Upper lobe of right lung (tissue), 1 donor: Measurements from ENCODE around the gene KITLG. TPM values are rescaled to one million over a fixed set of nuclear protein-coding genes. Genes with fewer than 3 reads are reported as not detected.

Experiments
- ATAC-seq: fragments of 200-7000 bp; cut with Tn5 transposase; one replicate; pipeline ENCODE4 v1.9.1; 2020; ENCODE audit warnings: mild to moderate bottlenecking, moderate library complexity
- DNase-seq: peaks from one replicate; pipeline ENCODE4 v3.0.0-alpha.2; 2020
- H3K27ac ChIP-seq: fragments of 200-600 bp; one replicate; pipeline ENCODE4 v1.8.0; 2022
- H3K27me3 ChIP-seq: fragments of 200-600 bp; one replicate; pipeline ENCODE4 v1.8.0; 2022; ENCODE audit warnings: mild to moderate bottlenecking
- H3K36me3 ChIP-seq: fragments of 200-600 bp; one replicate; pipeline ENCODE4 v1.8.0; 2022
- H3K4me1 ChIP-seq: fragments of 200-600 bp; one replicate; pipeline ENCODE4 v1.8.0; 2022
- H3K4me3 ChIP-seq: fragments of 200-600 bp; one replicate; pipeline ENCODE4 v1.8.0; 2022; ENCODE audit warnings: mild to moderate bottlenecking
- H3K9me3 ChIP-seq: fragments of 200-600 bp; one replicate; pipeline ENCODE4 v1.8.0; 2022
- CTCF ChIP-seq: fragments of 200-600 bp; IDR thresholded peaks from one replicate; pipeline ENCODE4 v1.8.0; 2022; ENCODE audit warnings: antibody characterized with exemption
- intact Hi-C: fragments of 100-400 bp; cut with DNase I; formaldehyde crosslinking; loops from one replicate; pipeline ENCODE4 v1.11.0; 2022
- total RNA-seq: library from RNA; stranded (reverse); fragmentation: NEBNext Ultra II Directional; extraction: Animal tissue kit (Norgen Biotek cat#: 25700); gene quantifications from one replicate; pipeline ENCODE4 v1.2.1, GENCODE V29; 2021
- donor health status: DM: no; HTN: yes; CAD: no; lungs with severe emphysema.

Gene KITLG
- total RNA-seq, 1 donor from 2014 or later, result 68.1 TPM

DNA sequence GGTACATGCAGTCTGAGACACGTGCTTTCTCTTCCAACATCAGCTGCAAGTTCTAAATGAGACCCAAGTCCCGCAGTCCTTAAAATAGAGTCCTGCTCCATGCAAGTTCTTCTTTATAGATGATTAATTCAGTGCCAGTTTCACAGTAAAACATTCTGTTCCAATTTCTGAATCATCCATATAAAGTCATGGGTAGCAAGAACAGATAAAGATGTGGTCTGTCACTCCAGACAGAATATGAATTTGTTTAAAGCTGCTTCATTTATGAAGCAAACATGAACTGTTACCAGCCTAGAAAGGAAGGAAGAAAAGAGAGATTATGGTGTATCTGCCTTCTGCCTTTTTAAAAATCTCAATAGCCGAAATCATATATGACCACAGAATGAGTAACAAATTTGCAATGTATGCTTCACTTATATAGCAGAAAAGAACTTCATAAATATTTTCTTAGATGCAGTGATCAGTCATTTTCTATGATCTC lies 83.3 kb downstream of the KITLG start:
- Histone ChIP-seq H3K9me3 (no peaks in the 10 kb centered on the region), H3K4me3 (no peak overlapping the region), H3K4me1 (no peaks in the 10 kb centered on the region), H3K27me3 (no peaks in the 10 kb centered on the region), H3K36me3 (peaks cover 25% of the 10 kb centered on the region), H3K27ac (no peak overlapping the region)
- ATAC-seq (no peak), DNase-seq (no peak)
- intact Hi-C loops, result no loop called here
- no peak for TF ChIP-seq CTCF

GRCh38 chr12:88496429-88496828 lies 83.8 kb downstream of the KITLG start:
- Histone ChIP-seq H3K27me3 (no peaks in the 10 kb centered on the region), H3K4me3 (no peak overlapping the region), H3K36me3 (peaks cover 25% of the 10 kb centered on the region), H3K27ac (no peak overlapping the region), H3K9me3 (no peaks in the 10 kb centered on the region), H3K4me1 (no peaks in the 10 kb centered on the region)
- ATAC-seq (no peak), DNase-seq (no peak)
- intact Hi-C loops, result no loop called here
- no peak for TF ChIP-seq CTCF

- TF ChIP-seq CTCF, result no peak
Measured at GRCh38 chr12:88495031-88495430, 85.2 kb downstream of the KITLG start.

GRCh38 chr12:88494520-88494919 lies 85.8 kb downstream of the KITLG start:
- TF ChIP-seq CTCF, result no peak
- ATAC-seq (no peak), DNase-seq (no peak)
- H3K27me3 ChIP-seq, result no peaks in the 10 kb centered on the region
- no peak overlapping the region for H3K27ac ChIP-seq
- intact Hi-C loops, result no loop called here
- no peak overlapping the region for H3K4me3 ChIP-seq
- peaks cover 21% of the 10 kb centered on the region for H3K36me3 ChIP-seq
- H3K4me1 ChIP-seq, result no peaks in the 10 kb centered on the region
- no peaks in the 10 kb centered on the region for H3K9me3 ChIP-seq

More at GRCh38 chr12:88495031-88495430, 85.2 kb downstream of the KITLG start:
- no peaks in the 10 kb centered on the region for H3K4me1 ChIP-seq
- intact Hi-C loops, result no loop called here
- DNase-seq (no peak), ATAC-seq (no peak)
- H3K4me3 ChIP-seq, result no peak overlapping the region
- H3K9me3 ChIP-seq, result no peaks in the 10 kb centered on the region
- H3K36me3 ChIP-seq, result peaks cover 23% of the 10 kb centered on the region
- H3K27me3 ChIP-seq, result no peaks in the 10 kb centered on the region
- H3K27ac ChIP-seq, result no peak overlapping the region

GRCh38 chr12:88493636-88494035 lies 86.6 kb downstream of the KITLG start:
- DNase-seq, result no peak
- no peak for TF ChIP-seq CTCF
- Histone ChIP-seq H3K4me3 (no peak overlapping the region), H3K36me3 (peaks cover 21% of the 10 kb centered on the region), H3K9me3 (no peaks in the 10 kb centered on the region), H3K27ac (no peak overlapping the region), H3K4me1 (no peaks in the 10 kb centered on the region), H3K27me3 (no peaks in the 10 kb centered on the region)
- no peak for ATAC-seq
- intact Hi-C loops, result no loop called here

DNA sequence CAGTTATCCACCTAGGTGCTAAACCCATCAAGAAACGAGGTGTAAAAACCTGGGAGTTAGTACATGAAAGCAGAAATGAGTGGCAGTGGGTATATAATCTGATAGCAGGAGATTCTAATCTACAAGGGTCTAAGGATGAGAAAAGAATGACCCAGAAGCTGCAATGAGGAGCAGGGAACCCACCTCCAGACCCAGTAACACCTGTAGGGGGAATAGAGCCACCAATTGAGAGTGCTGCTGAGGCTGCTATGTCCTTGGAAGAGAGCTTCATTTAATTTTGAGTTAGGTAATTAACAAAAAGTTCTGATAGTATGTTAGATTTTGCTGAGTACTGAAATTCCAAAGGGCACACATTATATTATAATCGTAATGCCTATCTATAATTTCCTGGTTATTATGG lies 89.8 kb downstream of the KITLG start:
- Histone ChIP-seq H3K27me3 (no peaks in the 10 kb centered on the region), H3K27ac (no peak overlapping the region), H3K4me1 (no peaks in the 10 kb centered on the region), H3K4me3 (no peak overlapping the region), H3K9me3 (no peaks in the 10 kb centered on the region), H3K36me3 (peaks cover 13% of the 10 kb centered on the region)
- ATAC-seq, result no peak
- no peak for DNase-seq
- no peak for TF ChIP-seq CTCF
- intact Hi-C loops, result no loop called here
